HG02571 (cell line): ENCODE results near the gene R3HDML.
"Not testable (repeated sequence)": the region's sequence is repeated elsewhere in the genome, so short reads cannot be mapped to it uniquely, and the experiment has no call there.

Source experiments
- ATAC-seq: cut with Tn5 transposase; IDR thresholded peaks from one replicate; pipeline ENCODE4 v1.9.1; 2021; ENCODE audit warnings: mild to moderate bottlenecking, moderate library complexity; ENCODE audit not compliant: unreplicated experiment

The R3HDML gene, protein sequence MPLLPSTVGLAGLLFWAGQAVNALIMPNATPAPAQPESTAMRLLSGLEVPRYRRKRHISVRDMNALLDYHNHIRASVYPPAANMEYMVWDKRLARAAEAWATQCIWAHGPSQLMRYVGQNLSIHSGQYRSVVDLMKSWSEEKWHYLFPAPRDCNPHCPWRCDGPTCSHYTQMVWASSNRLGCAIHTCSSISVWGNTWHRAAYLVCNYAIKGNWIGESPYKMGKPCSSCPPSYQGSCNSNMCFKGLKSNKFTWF

DNA sequence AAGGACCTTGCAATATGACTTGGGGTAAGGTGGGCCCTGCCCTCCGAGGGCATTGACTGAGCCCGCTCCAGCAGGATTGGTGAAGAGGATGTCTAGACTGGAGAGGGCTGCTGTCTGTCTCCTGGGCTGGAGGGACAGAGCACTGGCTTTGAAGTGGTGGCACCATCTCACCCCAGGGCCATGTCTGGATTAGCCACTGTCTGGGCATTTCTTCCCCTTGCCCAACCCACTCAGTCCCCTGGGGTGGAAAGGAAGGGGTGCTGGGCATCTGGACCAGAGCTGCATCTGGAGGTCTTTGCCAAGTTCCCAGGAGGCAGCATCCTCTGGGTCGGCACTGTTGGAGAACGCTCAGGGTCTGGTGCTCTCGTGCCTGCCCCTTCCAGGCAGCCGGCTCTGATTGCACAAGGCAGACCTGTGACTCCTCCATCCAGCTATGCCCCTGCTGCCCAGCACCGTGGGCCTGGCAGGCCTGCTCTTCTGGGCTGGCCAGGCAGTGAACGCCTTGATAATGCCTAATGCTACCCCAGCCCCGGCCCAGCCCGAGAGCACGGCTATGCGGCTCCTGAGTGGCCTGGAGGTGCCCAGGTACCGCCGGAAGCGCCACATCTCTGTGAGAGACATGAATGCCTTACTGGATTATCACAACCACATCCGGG is at the start of gene R3HDML:
Gene R3HDML (plus strand): TSS at position 319 of the 656 bp plus-strand sequence. CDS start 115 bp downstream, at position 434.
- ATAC-seq: no peak

DNA sequence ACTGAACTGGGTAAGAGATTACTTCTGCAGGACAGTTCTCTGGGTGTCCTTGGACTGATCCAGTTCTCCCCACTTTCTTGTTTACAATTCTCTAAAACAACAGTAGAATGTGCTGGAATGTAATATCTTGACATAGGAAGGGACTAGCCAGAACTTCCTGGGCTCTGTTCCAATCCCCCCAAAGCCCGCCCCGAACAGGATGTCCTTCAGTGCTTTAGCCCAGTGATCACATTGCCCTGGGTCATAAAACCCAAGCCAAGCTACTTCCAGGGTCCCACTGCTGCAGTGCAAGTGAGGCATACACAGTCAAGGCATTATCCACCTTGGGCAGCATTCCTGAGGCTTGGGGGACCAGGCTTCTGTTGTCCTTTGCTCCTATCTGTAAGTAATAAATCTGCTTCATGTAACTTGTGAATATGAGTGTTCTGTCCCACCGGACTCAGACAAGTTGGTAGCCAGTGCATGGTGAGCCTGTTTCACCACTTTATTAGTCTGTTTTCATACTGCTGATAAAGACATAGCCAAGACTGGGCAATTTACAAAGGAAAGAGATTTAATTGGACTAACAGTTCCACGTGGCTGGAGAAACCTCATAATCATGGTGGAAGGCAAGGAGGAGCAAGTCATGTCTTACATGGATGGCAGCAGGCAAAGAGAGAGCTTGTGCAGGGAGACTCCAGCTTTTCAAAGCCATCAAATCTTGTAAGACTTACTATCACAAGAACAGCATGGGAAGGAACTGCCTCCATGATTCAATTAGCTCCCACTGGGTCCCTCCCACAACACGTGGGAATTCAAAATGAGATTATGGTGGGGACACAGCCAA is 49.4 kb upstream of the R3HDML start:
- no peak for ATAC-seq

GRCh38 chr20:44288252-44288651 is 48.6 kb upstream of the R3HDML start:
- no peak for ATAC-seq

DNA sequence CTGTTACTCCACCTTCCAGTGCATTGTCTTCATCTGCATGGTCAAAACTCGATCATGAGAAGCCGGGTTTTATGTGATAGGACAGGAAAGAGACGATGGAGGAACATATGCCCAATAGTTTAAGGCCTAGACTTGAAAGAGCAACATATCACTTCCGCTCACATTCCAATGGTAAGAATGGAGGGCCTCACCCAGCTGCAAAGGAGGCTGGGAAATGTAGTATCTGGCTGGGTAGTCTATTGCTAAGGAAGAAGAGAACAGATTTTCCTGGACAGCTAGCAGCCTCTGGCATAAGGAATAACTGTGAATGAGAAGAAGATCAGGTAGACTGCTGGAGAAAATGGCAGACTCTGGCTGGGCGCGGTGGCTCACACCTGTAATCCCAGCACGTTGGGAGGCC is 45.1 kb upstream of the R3HDML start:
- no peak for ATAC-seq

DNA sequence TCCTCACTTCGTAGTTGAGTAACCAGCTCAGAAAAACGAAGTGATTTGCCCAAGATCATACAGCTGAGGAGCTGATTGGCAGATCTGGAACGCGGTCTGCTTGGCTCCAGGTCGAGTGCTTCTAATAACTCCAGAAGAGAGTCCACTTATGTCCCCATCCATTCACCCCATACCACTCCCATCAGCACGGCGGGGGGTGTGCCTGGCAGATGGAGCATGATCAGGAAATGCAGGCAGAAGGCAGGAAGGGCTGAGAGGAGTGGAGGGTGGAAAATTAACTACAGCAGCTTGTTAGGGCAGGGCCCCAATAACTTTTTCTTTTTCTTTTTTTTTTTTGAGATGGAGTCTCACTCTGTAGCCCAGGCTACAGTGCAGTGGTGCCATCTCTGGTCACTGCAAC is 40.8 kb upstream of the R3HDML start:
- ATAC-seq: no peak

DNA sequence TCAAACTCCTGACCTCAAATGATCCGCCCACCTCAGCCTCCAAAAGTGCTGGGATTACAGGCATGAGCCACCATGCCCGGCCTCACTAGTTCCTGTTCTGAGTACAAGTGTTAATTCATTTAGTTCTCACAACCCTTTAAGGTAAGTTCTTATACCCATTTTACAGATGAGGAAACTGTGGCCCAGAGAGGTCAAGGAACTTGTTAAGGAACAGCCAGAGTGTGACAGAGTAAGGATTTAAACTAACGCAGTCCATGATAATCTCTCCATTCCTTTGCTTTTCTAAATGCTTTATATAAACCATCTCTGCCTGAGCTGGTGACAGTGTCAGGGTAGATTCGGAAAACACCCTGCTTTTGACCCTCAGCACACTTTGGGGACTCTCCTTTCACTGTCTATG is 39.1 kb upstream of the R3HDML start:
- ATAC-seq: no peak

DNA sequence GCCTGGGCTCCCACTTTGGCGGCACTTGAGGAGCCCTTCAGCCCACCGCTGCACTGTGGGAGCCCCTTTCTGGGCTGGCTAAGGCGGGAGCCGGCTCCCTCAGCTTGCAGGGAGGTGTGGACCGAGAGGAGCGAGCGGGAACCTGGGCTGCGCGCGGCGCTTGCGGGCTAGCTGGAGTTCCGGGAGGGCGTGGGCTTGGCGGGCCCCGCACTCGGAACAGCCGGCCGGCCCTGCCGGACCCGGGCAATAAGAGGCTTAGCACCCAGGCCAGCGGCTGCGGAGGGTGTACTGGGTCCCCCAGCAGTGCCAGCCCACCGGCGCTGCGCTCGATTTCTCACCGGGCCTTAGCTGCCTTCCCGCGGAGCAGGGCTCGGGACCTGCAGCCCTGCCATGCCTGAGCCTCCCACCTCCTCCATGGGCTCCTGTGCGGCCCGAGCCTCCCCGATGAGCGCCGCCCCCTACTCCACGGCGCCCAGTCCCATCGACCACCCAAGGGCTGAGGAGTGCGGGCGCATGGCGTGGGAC is 37.8 kb upstream of the R3HDML start:
- not testable (repeated sequence) for ATAC-seq

DNA sequence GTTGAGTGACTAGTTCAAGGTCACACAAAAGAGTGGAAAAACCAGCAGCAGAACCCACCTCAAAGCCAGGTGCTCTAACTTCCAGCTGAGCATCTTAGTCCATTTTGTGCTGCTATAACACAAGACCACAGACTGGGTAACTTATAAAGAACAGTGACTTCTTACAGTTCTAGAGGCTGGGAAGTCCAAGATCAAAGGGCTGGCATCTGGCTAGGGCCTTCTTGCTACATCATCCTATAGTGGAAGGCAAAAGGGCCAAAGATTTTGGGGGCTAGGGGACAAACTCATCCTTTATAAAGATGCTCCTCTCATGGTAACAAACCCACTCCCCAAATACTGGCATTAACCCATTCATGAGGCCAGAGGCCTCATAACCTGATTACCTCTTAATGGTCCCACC is 35.6 kb upstream of the R3HDML start:
- no peak for ATAC-seq

- ATAC-seq: no peak
Measured at GRCh38 chr20:44302026-44302669, 34.7 kb upstream of the R3HDML start.

GRCh38 chr20:44302736-44303135 is 34.1 kb upstream of the R3HDML start:
- no peak for ATAC-seq

GRCh38 chr20:44304383-44304782 is 32.5 kb upstream of the R3HDML start:
- no peak for ATAC-seq

GRCh38 chr20:44306927-44307326 is 29.9 kb upstream of the R3HDML start:
- no peak for ATAC-seq

- no peak for ATAC-seq
Measured at GRCh38 chr20:44309763-44310663, 26.8 kb upstream of the R3HDML start.

DNA sequence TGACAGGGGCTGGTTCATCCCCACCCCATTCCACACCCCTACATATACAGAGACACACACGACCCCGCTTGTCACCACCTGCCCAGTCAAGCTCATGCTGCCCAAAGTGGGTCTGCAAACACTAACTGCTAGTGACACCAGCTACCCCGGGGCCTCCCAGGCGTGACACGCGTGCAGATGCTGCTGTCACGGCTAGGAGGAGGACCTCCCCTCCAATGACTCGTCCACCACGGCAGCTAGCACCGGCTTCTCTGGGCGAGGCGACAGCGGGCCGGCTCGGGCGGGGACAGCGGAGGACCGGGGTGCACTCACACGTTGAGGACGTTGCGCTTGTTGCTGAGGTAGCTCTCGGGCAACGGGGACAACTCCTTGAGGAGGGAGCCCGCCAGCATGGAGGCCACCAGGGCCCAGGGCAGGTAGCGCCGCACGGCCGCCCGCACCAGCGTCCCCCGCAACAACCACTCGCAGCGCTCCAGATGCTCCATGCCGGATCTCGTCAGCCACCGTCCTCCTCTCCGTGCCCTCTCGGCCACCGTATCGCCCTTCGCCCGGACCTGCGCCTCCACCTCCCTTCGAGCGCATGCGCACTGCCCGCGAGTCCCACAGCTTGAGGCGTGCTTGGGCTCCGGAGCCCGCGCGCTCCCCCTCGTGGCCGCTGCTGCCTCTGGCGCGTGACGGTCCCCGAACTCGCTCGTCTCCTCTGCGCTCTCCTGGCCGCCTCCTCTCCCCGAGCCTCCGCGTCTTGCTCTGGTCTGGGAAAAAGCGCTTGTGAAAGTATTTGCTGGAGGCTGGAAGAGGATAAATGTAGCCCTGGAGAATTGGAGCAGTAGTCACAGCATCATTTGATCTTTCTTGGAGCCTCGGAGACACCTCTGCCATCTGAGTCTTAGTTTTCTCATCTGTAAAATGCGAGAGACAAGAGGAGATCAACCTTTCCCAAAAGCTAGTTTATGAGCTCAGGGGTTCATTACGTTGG is 25.9 kb upstream of the R3HDML start, which contains the start of gene FITM2:
Gene FITM2 (minus strand): TSS at position 539 of the 976 bp plus-strand sequence. CDS start 54 bp downstream, at position 485.
- ATAC-seq: peak; percentile 92

DNA sequence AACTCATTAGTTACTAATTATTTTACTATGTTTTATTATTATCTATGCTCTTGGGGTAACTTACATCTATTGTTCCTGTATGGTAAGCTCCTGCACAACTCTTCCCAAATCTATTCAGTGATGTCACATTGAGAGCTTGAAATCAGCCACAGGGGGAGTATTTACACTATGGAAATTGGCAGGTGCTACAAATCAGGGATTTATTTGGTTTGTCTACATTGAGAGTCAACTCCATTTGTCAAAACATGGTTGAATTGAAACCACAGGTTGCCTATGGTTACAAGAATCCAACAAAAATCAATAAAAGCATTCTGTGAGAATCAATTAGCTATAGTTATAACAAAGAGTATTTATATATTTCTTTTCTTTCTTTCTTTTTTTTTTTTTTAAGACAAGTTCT is 22.0 kb upstream of the R3HDML start:
- ATAC-seq: no peak

DNA sequence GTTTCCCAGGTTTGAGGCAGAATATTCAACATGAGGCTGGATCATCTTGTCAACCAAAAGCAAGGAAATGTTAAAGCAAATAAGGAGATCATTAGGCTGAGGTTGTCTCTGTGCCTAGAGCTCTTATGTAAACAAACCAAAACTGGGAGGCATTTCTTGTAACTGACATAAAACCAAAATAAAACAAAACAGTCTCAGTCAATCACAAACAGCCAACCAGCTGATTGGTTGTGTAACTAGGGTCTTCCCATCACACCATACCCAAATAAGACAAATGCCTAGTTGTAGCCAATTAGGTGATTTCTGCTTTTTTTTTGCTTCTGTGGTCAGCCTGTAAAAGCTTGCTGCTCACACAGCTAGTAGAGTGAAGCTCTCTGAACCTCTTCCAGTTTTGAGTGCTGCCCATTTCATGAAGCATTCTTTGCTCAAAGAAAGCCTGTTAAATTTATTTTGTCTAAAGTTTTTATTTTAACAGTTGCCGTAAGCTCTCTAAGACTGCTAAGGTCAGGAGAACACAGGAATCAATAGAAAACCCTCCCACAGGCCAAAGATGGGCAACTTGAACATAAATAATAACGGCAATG is 16.9 kb upstream of the R3HDML start:
- no peak for ATAC-seq

DNA sequence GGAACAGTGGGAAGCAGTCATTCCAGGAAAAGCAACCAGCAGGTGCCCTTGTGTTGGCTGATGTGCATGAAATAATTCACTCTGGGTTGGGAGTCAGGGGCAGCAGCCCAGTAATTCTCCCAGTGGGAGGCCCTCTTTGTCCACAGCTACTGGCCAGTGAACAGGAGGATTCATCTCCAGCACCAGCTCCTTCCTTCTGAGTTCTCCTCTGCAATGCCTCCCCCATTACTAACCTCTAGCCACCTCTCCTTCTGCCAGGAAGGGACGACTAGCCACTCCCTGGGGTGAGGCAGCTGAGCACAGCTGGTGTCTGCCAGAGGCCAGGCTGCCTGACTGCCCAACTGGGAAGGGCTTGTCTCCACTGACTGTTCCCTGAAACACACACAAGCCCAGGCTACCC is 12.5 kb upstream of the R3HDML start:
- ATAC-seq: no peak

GRCh38 chr20:44326391-44327159 is 10.3 kb upstream of the R3HDML start:
- no peak for ATAC-seq
